Panc1 (cell line): ENCODE results near the gene TMPRSS13. TPM values are rescaled to one million over a fixed set of nuclear protein-coding genes. Genes with fewer than 3 reads are reported as not detected.

ENCODE experiments used
- ATAC-seq: fragments of 200-7000 bp; cut with Tn5 transposase; 2 replicates; pipeline ENCODE4 v1.9.1; 2020; ENCODE audit warnings: mild to moderate bottlenecking, moderate library complexity
- BruUV-seq: library from RNA; stranded (reverse); fragments of 400-500 nt; replicated peaks from 2 replicates; lab custom pipeline; 2021; lab: Mats Ljungman, UMichigan
- CTCF ChIA-PET: fragments of 300-600 bp; sonication (Branson Sonifier 250); formaldehyde crosslinking; loops from one replicate; lab custom pipeline; 2022; ENCODE audit warnings: antibody characterized with exemption; lab: Charles Lee
- POLR2A ChIA-PET: fragments of 300-600 bp; sonication (Branson Sonifier 250); formaldehyde crosslinking; loops from one replicate; lab custom pipeline; 2022; ENCODE audit warnings: antibody characterized with exemption; lab: Charles Lee
- DNase-seq: peaks from one replicate; pipeline ENCODE4 v3.0.0-alpha.2; 2010; ENCODE audit warnings: low read depth, low spot score
- H3K27ac ChIP-seq: 2 replicates; pipeline ENCODE4 v1.5.1; 2011; ENCODE audit warnings: mild to moderate bottlenecking, low read length, inconsistent platforms
- H3K27me3 ChIP-seq: fragments of 200-500 bp; sonication (Bioruptor generic); 2 replicates; pipeline ENCODE4 v1.6.0; 2014; ENCODE audit warnings: low read length, inconsistent platforms; ENCODE audit not compliant: control insufficient read depth, insufficient read depth
- H3K36me3 ChIP-seq: fragments of 200-500 bp; sonication (Bioruptor generic); 2 replicates; pipeline ENCODE4 v1.5.1; 2014; ENCODE audit warnings: inconsistent platforms, mild to moderate bottlenecking, low read length, moderate library complexity; ENCODE audit not compliant: control insufficient read depth, insufficient read depth
- H3K4me1 ChIP-seq: 2 replicates; pipeline ENCODE4 v1.5.1; 2011; ENCODE audit warnings: inconsistent platforms, mild to moderate bottlenecking, low read length, moderate library complexity; ENCODE audit not compliant: control insufficient read depth, insufficient read depth
- H3K4me3 ChIP-seq, 2 experiments: 2 replicates each; pipeline ENCODE4 v1.5.1; 2011 to 2012; ENCODE audit warnings: low read depth in 2 of 2, low read length in 2 of 2, mild to moderate bottlenecking in 2 of 2, inconsistent platforms in 1 of 2, moderate library complexity in 1 of 2
- H3K9me3 ChIP-seq: fragments of 200-500 bp; sonication (Bioruptor generic); 2 replicates; pipeline ENCODE4 v1.5.1; 2014; ENCODE audit warnings: low read depth, mild to moderate bottlenecking, inconsistent platforms, low read length, moderate library complexity; ENCODE audit not compliant: control insufficient read depth, insufficient read depth
- CTCF ChIP-seq: fragments of 450-650 bp; IDR thresholded peaks from 2 replicates; pipeline ENCODE4 v1.5.1; 2017; ENCODE audit warnings: mild to moderate bottlenecking
- POLR2AphosphoS5 ChIP-seq: IDR thresholded peaks from 2 replicates; pipeline ENCODE4 v1.6.1; 2012; ENCODE audit warnings: mild to moderate bottlenecking, low read depth, low read length, moderate library complexity
- REST ChIP-seq, 2 experiments: IDR thresholded peaks; 2 replicates each; pipeline ENCODE4 v1.6.1; 2011 to 2012; ENCODE audit warnings: low read depth in 2 of 2, control low read depth in 1 of 2, low read length in 1 of 2, mild to moderate bottlenecking in 1 of 2, moderate library complexity in 1 of 2; ENCODE audit not compliant: insufficient read depth in 1 of 2
- SIN3A ChIP-seq: IDR thresholded peaks from 2 replicates; pipeline ENCODE4 v1.6.1; 2012; ENCODE audit warnings: low read depth, mild to moderate bottlenecking, low read length, moderate library complexity, borderline replicate concordance; ENCODE audit not compliant: insufficient read depth
- TCF7L2 ChIP-seq: IDR thresholded peaks from 2 replicates; pipeline ENCODE4 v1.6.1; 2011; ENCODE audit warnings: mild to moderate bottlenecking, low read depth, low read length, inconsistent platforms
- in situ Hi-C: cut with HindIII; loops from 2 replicates; pipeline ENCODE4 v1.10.0; 2016; ENCODE audit warnings: low sequenced_read_pairs, low pct_unique_long_range_greater_than_20kb
- intact Hi-C: fragments of 100-400 bp; cut with micrococcal nuclease; formaldehyde crosslinking; loops from one replicate; pipeline ENCODE4 v1.10.0; 2022; ENCODE audit not compliant: unreplicated experiment
- total RNA-seq: library from RNA; stranded (reverse); gene quantifications from one replicate; pipeline ENCODE4 v1.2.1, GENCODE V29; 2021; ENCODE audit not compliant: unreplicated experiment

TMPRSS13 gene
- total RNA-seq, 1 experiment from 2014 or later: not detected

- Histone ChIP-seq H3K4me1 (no peaks in the 10 kb centered on the region), H3K9me3 (no peaks in the 10 kb centered on the region), H3K27ac (no peak overlapping the region), H3K4me3 (no peak overlapping the region), H3K36me3 (no peaks in the 10 kb centered on the region), H3K27me3 (peaks cover 30% of the 10 kb centered on the region)
- ATAC-seq (no peak), DNase-seq (no peak)
- ChIA-PET CTCF (interaction anchor here (1.4 kb wide), 1 partner anchor 111 kb away, joined by 5 read pairs; no protein-coding TSS in a partner anchor), POLR2A (no interaction called here)
- no TSS peak for BruUV-seq
- TF ChIP-seq CTCF (no peak), POLR2AphosphoS5 (no peak), SIN3A (no peak), REST (IDR thresholded peaks at IDR 0.05; ENCODE audit: insufficient read depth in 1 of 2, low read depth in 2 of 2, low read length in 1 of 2) (no peak), TCF7L2 (no peak)
- in situ Hi-C loops: no loop called here
- intact Hi-C loops: no loop called here
These were observed 12.9 kb upstream of the TMPRSS13 start for GRCh38 chr11:117941976-117942654.

GRCh38 chr11:117941163-117941707, 12.0 kb upstream of the TMPRSS13 start:
- Histone ChIP-seq H3K4me1 (no peaks in the 10 kb centered on the region), H3K27me3 (peaks cover 33% of the 10 kb centered on the region), H3K27ac (no peak overlapping the region), H3K36me3 (no peaks in the 10 kb centered on the region), H3K9me3 (no peaks in the 10 kb centered on the region), H3K4me3 (no peak overlapping the region)
- in situ Hi-C loops (no loop called here), intact Hi-C loops (no loop called here)
- ATAC-seq: no peak
- CTCF ChIA-PET: no interaction called here
- POLR2A ChIA-PET: no interaction called here
- BruUV-seq: no TSS peak
- no peak for TF ChIP-seq CTCF
- no peak for TF ChIP-seq POLR2AphosphoS5
- TF ChIP-seq REST (IDR thresholded peaks at IDR 0.05; ENCODE audit: insufficient read depth in 1 of 2, low read depth in 2 of 2, low read length in 1 of 2): no peak
- TF ChIP-seq TCF7L2: no peak
- TF ChIP-seq SIN3A: no peak
- DNase-seq: no peak
